NCI-H460 (cell line): ENCODE results near the gene TSHR. TPM values are rescaled to one million over a fixed set of nuclear protein-coding genes. Genes with fewer than 3 reads are reported as not detected.
"Not testable (repeated sequence)": the region's sequence is repeated elsewhere in the genome, so short reads cannot be mapped to it uniquely, and the experiment has no call there.

ENCODE experiments used
- DNase-seq: peaks from one replicate; pipeline ENCODE4 v3.0.0-alpha.2; 2016; ENCODE audit warnings: low read depth; ENCODE audit errors: extremely low read depth
- total RNA-seq: library from RNA; depleted of rRNA; stranded (reverse); fragments of >200 nt; shearing (Covaris generic); gene quantifications from 2 replicates; pipeline ENCODE4 v1.2.3, GENCODE V29; 2014

Gene TSHR
- total RNA-seq, 1 experiment from 2014 or later = not detected

DNA sequence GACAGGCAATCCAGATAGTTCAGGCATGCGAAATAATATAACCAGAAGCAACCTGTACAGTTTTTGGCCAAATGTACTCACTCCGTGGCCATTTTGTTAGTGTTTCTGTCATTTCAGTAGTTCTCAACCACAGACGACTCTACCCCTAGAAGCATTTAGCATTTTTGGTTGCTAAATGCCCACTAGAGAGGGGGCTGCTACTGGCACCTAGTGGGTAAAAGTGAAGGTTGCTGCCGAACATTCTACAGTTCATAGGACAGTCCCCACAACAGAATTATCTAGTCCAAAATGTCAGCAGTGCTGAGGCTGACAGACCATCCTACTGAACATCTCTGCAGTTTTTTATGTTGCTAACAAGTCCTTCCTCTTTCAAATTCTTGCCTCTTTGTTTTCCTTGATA, 107.4 kb downstream of the TSHR start:
- peak; percentile 5 for DNase-seq

DNA sequence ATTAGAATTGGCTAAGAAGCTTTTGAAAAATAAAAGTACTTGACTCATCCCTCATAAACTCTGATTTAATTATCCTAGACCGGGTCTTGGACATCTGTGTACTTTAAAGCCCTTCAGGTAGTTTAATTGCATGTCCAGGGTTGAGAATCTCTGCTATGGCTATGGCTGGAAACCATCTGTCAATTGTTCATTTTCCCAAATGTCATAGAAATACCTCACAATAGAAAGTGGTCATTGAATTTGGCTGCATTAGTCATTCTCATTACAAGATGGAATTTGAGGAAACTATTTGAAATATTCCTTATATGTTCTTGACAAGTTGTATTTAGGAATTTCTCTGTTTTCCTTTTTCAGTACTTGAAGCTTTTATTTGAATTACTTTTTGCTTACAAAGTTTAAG, 111.3 kb downstream of the TSHR start:
- DNase-seq = no peak

DNA sequence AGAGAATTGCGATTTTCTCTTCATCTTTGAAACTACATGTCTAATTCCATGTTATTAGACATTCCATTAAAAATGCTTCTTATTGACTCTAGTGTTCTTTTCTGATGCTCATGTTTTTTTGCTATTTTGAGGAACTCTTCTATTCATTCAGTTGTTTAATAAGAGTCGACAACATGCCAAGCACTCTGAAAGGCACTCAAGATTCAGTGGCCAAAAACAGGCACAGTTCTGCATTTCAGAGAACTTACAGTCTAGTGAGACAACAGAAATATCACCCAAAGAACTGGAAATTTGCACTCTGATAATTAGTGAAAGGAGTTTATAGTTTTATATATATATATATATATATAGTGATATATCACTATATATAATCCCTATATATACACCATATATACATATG, 111.7 kb downstream of the TSHR start:
- DNase-seq = no peak

DNA sequence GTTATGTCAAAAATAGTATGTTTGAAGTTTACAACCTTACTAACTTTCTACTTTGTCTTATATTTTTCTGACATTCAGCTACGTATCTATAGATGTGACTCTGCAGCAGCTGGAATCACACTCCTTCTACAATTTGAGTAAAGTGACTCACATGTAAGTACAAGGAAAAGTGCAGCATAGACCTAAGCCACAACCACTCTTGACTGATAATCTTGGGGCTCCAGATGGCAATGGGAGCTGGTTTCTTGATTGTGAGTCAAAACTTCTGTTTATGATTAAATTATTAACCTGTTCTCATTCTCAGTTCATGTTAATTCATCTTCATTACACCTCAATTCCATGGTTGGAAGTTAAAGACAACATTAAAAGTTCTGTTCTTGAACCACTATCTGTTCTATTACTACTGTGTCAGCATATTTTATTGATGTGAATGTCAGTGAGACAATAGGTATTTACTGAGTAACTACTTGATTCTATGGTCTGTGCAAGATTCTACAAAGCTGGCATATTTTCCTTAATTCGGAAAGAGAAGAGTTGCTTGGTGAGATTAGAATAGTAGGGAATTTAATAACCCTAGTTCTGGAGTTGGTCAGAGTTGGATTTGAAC, 112.9 kb downstream of the TSHR start:
- no peak for DNase-seq

DNA sequence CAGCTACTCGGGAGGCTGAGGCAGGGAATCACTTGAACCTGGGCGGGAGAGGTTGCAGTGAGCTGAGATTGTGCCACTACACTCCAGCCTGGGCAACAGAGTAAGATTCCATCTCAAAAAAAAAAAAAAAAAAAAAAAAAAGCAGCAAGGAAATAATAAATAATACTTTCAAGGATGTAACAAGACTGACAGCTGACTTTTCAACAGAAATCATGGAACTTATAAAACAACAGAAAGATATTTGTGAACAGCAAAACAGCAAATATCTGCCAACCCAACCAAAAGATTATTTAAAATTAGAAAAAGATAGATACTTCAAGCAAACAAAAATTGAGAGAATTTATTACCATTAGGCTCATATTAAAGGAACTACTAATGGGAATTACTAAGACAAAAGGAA, 115.1 kb downstream of the TSHR start:
- DNase-seq = no peak

DNA sequence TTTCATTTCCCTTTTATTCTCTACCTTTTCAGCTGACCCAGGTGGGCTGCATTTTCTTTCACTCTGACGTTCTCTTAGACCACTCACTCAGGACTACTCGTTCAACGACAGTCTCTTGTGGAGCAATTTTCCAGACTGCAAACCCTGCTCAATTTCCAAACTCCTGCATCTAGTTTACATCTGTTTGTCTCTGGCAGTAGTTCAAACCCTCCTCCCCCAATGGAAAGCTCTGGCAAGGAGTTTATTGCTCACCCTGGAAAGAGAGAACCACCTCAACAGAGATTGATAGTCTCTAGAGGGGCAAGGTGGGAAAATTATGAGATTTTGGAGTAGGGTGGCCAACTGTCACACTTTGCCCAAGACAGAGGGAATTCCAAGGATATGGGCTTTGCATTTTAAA, 130.2 kb downstream of the TSHR start:
- no peak for DNase-seq

DNA sequence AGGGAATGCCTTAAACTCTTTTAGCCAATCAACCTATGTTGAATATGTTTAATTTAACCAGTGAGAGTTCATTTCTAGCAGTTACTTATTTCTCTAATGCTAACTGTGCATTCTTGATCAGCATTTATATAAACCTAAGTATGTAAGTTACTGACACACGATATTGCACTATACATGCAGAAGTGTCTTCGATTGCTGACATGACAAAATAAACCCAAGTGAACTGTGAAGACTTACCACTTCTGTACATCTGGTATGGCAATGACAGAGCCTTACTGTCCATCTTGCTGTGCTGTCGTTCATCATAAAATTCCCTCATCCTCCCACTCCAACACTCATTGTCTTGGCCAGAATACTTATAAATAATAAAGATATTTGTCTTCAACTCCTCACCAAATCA, 131.8 kb downstream of the TSHR start:
- DNase-seq = no peak

DNA sequence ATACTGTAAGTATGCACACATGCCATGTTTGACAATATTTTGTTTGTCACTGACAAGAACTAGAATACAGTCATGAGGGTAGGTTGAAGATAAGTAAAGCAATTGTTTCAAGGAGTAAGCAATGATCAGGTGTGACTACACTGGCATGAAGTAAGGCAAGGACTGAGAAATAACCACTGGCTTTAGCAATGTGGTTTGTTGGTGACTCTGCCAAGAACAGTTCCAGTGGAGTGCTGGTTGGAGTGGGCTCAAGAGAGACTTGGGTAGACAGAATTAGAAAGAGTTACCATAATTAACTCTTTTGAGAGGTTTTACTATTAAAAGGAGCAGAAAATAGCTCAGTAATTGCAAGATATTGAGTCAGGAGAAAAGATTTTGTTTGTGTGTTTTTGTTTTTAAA, 135.7 kb downstream of the TSHR start:
- no peak for DNase-seq

DNA sequence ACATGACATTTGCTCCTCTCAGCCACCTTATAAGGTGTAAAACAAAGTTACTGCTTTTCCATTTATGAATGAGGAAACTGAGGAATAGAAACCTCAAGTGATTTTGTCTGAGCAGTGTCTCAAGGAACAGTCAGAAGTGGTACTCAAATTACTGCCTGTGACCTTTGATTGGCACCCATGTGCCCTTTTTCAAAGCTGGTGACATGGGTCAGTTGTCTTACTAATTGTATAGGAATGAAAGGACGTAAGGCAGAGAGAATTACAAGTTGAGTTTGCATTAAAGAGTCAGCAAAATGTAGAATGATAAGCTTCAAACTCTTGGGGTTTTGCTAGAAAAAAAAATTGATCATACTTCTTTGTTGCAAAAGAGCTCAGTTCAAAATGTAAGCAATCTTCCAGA, 136.2 kb downstream of the TSHR start:
- DNase-seq = no peak

DNA sequence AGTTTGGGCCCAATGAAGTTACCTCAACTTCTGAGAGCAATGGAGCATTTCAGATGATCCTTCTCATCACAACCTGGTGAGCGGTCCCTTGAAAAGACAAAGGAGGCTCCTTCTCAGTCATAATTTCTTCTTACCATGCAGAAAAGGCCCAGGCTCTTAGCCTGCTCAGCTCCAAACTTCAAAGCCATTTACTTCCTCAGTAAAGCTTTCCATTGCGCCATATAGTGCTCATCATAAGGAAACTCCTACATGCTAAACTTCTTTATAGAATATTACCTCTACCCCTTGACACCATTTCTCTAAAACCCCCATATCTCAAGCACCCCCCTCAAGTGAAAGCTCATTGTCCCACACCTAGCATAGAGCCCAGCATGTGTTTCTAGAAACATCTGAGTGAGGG, 138.2 kb downstream of the TSHR start:
- DNase-seq = no peak

DNA sequence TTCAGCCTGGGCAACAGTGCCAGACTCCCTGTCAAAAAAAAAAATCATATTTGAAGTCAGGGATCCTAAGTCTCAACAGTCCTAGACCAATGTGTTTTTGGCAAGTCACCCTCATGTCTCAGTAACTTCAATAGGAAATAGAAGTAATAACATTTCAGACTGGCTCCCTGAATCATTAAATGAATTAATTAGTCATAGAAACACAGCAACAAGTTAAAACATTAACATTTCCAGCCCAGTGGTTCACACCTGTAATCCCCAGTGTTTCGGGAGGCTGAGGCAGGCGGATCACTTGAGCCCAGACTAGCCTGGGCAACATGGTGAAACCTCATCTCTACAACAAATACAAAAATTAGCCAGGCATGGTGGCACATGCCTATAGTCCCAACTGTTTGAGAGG, 140.1 kb downstream of the TSHR start:
- no peak for DNase-seq

DNA sequence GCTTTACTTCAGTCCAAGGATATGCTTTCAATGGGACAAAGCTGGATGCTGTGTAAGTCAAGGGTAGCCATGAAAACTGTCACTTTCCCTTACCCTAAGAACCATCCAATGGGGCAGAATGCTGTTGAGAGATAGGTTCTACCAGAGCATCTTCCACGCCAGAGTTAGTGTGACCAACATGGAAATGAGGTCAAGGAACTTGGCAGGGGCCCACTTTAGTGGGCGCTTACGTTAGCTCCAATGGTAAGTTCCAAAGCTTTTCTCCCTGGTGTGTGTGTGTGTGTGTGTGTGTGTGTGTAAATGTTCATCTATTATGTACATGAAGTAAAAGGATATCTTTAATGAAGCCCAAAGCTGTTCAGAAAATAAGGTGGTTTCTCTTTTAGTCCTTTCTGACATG, 141.2 kb downstream of the TSHR start:
- no peak for DNase-seq

DNA sequence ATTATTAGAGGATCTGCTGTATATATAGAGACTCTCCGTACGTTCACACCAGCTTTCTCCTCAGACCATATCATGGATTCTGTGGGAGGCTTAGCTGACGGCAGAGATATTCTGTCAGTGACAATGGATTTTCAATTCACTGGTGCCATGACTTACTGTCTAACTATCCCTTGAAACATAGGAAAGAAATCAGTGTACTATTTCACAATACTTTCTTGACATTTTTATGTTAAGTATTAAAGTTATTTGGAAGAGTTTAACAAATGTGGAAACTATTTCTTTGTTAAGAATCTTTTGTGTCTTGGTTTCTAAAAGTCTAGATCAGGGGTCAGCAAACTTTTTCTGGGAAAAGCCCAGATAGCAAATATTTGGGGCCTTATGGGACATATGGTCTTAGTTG, 146.8 kb downstream of the TSHR start:
- no peak for DNase-seq

DNA sequence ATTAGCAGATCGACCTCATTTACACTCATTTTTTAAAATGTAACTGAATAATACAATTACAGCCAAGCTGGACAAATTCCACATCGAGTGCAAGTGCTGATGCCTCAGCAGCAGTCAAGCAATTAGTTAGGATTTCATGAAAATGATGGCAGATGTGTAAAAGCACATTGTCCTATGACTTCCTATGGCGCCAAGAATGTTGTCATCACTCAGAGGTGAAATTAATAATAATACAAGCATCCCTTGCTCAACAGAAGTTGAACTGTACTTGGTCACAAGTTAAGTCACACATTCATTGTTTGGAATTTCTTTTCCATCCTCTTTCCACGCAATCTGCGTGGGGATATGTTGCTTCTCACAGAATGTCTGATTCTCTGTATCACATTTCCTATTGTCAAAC, 148.0 kb downstream of the TSHR start:
- no peak for DNase-seq

DNA sequence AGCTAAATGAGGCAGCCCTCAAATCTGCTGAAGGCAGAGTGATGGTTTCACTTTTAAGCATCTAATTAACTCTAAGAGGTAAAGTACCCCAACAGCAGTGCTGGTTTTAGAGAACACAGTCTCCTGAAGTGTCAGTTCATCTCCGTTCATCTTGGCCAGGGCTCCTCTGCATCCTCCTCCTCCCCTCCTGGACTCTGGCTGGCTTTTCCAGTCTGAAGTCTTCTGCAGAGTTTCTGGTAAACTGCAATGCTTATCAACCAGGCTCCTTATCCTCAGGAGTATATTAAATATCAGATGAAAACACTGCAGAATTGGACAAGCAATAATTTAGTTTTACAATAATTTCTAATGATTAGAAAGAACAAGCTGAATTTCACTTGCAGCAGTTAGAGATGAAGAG, 150.0 kb downstream of the TSHR start:
- no peak for DNase-seq

DNA sequence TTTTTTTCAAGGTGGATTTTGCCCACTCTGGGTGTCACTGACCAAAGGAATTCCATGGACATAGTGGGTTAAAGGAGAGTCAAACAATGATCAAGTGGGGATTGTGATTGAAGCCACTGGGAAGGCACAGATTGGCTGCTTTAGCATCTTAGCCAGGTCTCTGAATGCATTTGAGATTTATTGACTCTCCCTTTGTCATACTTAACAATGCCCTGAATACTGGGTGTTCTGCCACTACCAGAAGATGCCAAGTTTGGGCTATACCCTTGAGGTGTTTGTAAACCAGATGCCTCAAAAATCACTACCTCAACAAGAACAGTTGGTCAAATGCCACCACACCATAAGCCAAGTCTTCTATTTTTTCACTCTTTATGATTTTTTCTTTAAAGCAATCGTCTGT, 150.5 kb downstream of the TSHR start:
- no peak for DNase-seq

DNA sequence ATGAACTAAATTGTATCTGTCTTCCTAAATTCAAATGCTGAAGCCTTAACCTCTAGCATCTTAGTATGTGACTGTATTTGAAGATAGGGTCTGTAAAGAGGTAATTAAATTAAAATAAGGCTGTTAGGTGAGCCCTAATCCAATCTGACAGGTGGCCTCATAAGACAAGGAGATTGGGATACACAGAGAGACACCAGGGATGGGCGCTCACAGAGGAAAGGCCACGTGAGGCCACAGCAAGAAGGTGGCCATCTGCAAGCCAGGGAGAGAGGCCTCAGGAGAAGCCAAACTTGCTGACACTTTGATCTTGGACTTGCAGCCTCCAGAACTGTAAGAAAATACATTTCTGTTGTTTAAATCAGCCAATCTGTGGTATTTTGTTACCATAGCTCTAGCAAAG, 154.8 kb downstream of the TSHR start:
- no peak for DNase-seq

DNA sequence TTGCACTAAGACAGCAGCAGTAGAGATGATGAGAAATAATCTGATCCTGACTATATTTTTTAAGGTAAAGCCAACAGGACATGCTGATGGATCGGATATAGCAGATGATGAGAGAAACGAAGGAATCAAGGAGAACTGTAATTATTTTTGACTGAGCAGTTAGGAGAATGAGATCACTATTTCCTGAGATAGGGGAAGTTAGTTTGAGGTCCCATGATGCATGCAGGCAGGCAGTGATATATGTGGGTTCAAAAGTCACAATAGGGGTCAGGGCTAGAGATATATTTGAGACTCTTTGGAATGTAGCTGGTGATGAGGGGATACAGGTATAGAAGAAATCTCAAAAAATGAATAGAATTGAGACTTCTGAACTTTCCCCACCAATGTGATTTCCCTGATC, 157.8 kb downstream of the TSHR start:
- no peak for DNase-seq

DNA sequence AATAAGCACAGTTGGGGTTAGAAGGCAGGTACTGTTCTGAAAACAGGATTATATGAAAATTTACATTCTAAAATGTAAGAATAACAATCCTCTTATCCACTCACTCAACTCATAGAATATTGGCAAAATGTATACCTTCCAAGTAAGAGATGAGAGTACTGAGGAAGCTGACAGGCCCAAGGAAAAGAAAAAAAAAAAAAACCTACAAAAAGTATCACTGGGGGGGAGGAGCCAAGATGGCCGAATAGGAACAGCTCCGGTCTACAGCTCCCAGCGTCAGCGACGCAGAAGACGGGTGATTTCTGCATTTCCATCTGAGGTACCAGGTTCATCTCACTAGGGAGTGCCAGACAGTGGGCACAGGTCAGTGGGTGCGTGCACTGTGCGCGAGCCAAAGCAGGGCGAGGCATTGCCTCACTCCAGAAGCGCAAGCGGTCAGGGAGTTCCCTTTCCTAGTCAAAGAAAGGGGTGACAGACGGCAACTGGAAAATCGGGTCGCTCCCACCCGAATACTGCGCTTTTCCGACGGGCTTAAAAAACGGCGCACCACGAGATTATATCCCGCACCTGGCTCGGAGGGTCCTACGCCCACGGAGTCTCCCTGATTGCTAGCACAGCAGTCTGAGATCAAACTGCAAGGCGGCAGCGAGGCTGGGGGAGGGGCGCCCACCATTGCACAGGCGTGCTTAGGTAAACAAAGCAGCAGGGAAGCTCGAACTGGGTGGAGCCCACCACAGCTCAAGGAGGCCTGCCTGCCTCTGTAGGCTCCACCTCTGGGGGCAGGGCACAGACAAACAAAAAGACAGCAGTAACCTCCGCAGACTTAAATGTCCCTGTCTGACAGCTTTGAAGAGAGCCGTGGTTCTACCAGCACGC, 158.8 kb downstream of the TSHR start:
- DNase-seq = not testable (repeated sequence)

DNA sequence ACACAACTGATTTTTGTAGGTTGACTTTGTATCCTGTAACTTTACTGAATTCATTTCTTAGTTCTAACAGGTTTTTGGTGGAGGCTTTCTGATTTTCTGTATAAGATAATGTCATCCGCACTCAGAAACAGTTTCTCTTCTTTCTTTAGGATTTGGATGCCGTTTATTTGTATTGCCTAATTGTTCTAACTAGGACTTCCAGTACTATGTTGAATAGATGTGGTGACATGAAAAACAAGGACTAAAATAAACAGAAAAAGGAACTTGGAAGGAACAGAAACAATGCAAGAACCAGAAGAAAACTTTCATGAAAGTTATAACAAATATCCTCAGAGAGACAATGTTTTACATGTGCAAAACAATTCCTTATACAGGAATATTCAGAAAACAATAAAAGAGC, 165.1 kb downstream of the TSHR start:
- DNase-seq = no peak

DNA sequence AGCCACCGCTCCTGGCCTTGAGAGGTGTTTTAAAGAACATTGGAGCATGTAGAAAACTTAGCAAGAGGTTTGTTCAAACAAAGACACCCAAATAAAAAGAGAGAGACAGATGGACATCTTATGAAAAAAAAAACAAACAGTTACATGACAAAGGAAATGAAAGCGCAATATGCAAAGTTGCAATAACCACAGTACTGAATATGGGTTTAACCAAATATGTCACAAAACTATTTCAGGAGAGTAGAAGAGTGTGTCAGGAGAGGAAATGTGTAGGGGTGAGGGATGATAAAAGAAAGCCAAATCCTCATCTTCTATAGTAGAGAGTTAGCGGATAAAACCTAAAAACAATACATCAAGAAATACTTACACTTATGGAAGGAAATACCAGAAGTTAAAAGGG, 166.9 kb downstream of the TSHR start:
- no peak for DNase-seq

DNA sequence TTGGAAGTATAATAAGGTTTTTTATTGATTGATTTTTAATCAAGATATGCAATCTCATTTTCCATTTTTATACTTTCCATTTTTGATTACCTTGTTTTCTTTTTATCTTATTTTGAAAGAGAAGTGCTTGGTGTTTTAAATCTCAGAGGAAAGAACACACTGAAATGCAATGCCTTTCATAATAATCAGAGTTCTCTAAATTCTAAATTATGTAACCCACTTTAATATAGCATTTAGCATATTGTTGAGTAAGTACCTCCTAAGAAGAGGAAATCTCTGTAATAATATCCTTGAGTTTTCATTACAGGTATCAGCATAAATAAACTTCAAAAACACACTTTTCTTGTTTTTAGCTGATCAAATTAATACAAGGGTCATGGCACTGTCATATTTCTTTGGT, 168.4 kb downstream of the TSHR start:
- DNase-seq = no peak

DNA sequence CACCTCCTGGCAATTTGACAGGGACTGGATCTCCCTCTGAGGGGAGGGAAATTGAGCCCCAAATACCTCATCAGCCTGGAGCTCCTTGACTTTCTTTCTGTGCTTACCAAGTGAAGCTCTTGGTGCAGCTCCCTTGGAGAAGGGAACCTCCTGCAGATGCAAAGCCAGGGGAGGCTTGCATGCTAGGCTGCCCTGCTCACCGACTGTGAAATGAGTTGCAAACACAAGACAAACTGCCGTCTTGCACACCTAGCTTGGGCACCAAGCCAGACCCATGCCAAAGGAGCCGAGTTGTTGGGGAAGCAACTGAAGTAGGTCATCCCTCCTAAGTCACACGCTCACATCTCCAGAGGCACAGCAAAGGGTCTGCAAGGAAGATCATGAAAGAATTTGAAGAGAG, 170.1 kb downstream of the TSHR start:
- no peak for DNase-seq
